ENCODE data around the gene USF1.
"Not testable (repeated sequence)": the region's sequence is repeated elsewhere in the genome, so short reads cannot be mapped to it uniquely, and the experiment has no call there.

Gene USF1

GRCh38 chr1:161077426-161077825 lies 31.6 kb upstream of the USF1 start:
- DNase-seq = no peak

DNA sequence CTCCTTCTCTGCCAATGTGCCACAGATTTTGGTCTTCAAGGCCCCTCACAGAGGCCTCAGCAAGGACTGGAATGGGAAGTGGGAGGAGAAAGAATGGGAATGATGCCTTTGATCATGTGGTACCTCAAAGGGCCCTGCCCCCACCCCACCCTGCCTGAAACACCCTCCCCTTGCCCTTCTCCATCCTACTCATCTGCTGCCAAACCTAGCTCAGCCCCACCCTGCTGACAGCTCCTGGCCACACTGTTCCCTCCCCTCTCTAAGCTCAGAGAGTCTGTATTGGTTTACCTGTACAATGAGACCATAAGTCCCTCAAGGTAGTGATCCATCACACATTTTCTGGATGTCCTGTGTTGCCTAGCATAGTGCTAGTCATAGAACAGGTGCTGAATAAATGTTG lies 30.6 kb upstream of the USF1 start:
- no peak for DNase-seq

- no peak for DNase-seq
Measured at GRCh38 chr1:161074676-161075368, 29.0 kb upstream of the USF1 start.

GRCh38 chr1:161073474-161074121 lies 27.8 kb upstream of the USF1 start:
- DNase-seq = no peak

DNA sequence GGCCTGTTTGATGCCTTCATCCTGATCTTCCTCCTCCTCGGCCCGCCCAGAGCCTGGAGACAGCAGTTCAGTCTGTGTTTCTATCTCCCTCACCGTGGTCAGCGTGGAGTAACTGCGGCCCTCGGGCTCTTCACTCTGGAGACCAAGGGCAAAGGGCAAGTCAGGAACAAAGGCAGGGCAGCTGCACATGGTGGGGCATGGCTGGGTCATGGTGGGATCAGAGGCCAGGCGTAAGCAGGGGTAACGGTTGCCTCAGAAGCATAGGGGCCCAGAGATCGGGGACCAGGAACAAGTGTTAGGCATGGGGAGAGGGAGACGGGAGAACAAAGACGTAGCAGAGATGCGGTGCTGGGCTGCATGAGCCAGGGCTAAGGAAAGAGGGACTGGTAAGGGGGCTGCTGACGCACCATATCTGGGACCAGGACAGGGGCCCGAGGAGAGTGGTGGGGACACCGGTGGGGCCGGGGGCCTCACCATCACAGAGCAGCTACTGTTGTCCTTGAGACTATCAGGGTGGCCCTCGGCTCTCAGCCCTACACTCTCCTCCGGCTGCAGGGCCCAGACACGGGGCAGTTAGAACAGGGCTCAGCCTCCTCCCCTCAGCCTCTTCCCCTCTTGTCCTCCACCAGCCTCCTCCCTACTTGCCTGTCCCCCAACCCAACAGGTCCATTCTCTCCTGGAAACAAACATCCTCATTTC lies 27.1 kb upstream of the USF1 start:
- no peak for DNase-seq

GRCh38 chr1:161071886-161072371 lies 26.2 kb upstream of the USF1 start:
- no peak for DNase-seq

GRCh38 chr1:161070761-161071160 lies 25.0 kb upstream of the USF1 start:
- no peak for DNase-seq

DNA sequence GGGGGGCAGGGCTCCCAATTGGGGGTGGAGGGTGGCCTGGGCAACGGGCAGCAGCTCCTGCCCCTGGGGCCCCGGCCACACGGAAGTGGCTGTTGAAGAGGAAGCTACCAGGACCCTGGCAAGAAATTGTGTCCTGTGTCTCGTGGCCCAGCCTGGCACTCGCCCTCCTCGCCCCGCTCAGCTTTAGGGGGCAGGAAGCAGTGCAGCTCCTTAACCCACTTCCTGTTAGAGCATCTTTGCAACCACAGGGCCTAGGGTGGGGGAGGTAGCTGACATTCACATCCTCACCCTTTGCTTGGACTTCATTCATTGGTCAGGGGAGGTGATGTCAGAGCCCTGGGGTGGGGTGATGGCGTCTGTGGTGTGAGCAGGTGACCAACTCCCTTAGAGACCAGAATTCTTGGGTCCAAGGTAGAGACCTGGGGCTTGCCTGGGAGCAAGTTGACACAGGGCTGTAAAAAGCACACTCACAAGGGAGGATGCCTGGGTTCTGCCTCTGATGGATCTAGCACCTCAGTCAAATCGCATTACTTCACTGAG lies 24.0 kb upstream of the USF1 start, which contains the start of gene ARHGAP30:
Gene ARHGAP30, minus strand, starts transcription at position 161 of the 540 bp plus-strand sequence. CDS start 267 bp downstream, outside the sequence.
- DNase-seq = no peak

DNA sequence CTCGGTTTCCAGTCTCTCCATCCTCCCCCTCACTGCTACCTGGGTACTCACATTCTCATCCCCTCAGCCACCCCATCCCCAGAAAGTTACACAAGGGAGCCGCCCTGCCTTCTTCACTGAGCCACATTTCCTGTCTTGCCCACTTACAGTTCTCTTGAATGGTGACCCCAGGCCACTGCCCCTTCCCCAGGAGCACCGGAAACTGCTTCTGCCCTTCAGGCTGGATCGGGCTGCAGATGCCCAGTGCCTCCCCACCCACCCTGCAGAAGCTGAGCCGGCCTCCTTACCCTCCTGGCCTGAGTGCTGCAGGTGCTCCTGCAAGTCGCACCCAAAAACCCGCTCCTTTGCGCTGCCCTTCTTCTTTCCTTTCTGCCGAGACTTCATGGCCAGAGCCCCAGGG lies 23.5 kb upstream of the USF1 start:
- no peak for DNase-seq

GRCh38 chr1:161068306-161069234 lies 22.8 kb upstream of the USF1 start:
- DNase-seq = no peak

- no peak for DNase-seq
Measured at GRCh38 chr1:161066694-161067093, 20.9 kb upstream of the USF1 start.

DNA sequence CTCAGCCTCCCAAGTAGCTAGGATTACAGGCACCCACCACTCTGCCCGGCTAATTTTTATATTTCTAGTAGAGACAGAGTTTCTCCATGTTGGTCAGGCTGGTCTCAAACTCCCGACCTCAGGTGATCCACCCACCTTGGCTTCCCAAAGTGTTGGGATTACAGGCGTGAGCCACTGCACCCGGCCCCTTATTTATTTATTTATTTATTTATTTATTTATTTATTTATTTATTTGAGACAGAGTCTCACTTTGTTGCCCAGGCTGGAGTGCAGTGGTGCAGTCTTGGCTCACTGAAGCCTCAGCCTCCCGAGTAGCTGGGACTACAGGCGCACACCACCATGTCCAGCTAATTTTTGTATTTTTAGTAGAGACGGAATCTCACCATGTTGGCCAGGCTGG lies 19.9 kb upstream of the USF1 start:
- not testable (repeated sequence) for DNase-seq

- not testable (repeated sequence) for DNase-seq
Measured at GRCh38 chr1:161063936-161064335, 18.2 kb upstream of the USF1 start.

DNA sequence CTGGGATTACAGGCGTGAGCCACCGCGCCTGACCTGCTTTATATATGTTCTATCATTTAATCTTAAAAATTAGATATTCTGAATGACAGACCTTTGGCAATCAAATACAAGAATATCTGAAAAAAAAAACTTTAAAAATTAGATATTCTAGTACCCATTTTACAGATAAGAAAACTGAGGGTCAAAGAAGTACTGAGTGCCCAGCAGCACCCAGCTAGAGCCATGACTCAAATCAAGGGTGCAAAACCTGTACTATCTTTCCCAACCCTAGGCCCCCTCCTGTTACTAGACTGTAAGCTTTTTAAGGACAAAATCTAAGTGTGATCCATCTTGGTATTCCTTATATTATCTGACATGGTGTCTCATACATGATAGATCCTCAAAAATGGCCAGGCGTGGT lies 15.6 kb upstream of the USF1 start:
- DNase-seq = no peak

- no peak for DNase-seq
Measured at GRCh38 chr1:161059293-161059692, 13.5 kb upstream of the USF1 start.

GRCh38 chr1:161054805-161055204 lies 9.0 kb upstream of the USF1 start:
- DNase-seq = no peak

DNA sequence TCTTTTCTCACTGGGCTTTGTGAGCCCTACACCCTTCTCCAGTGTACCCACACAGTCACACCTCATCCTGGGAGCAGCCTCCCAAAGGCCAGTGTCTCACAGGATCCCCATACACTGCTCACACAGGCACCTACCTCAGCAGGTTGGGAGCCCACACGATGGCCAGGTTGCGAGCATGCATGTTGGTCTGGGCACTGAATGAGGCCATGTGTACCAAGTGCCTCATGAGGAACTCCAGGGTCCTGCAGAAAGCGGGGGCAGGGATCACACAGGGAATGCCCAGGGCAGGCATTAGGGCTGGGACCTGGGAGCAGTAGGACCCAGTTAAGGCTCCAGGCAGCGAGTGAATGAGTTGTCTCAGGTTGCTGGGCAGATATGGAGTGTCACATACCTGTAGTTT lies 8.5 kb upstream of the USF1 start:
- DNase-seq = no peak

DNA sequence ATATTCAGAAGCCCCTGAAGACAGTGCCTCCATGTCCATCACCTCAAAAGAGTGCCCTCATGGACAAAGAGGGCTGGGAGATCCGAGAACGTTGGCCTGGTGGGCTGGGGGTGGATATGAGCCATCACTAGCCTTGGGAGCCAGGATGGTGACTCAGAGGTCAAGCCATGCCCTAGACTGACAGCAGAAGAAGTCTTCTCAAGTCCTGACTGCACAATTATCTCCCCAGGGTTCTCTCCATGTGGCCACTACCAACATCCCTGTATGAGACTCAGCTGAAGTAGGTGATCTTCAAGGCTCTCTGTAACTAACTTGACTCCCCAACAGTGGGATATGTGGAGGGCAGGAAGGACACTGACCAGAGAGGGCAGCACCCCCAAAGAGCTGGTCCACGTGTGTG lies 7.1 kb upstream of the USF1 start:
- DNase-seq = no peak

DNA sequence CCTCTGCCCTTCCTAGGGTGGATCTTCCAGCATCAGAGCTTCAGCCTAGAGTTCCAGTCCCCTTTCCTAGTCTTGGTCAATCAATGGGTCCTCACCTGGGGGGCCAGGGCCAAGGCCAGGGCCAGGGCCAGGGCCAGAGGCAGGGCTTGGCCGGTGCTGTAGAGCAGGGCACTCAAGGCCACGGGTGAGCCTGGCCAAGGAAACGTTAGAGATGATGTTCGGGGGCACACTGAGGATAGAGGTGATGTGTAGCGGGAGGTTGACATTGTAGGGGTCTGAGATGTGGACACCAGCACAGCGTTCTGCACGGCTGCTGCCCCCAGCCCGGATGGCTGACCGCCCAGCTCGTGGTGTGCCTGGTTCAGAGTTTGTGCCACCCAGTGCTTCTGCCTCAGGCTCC lies 5.4 kb upstream of the USF1 start:
- DNase-seq = no peak

- no peak for DNase-seq
Measured at GRCh38 chr1:161048949-161049722, 3.4 kb upstream of the USF1 start.

Measured in NCI-H2171 (cell line).